ENCODE results near the gene GABARAP.
A peak's percentile ranks its signal among the peaks of the same experiment; 100 is the strongest.

GABARAP gene

DNA sequence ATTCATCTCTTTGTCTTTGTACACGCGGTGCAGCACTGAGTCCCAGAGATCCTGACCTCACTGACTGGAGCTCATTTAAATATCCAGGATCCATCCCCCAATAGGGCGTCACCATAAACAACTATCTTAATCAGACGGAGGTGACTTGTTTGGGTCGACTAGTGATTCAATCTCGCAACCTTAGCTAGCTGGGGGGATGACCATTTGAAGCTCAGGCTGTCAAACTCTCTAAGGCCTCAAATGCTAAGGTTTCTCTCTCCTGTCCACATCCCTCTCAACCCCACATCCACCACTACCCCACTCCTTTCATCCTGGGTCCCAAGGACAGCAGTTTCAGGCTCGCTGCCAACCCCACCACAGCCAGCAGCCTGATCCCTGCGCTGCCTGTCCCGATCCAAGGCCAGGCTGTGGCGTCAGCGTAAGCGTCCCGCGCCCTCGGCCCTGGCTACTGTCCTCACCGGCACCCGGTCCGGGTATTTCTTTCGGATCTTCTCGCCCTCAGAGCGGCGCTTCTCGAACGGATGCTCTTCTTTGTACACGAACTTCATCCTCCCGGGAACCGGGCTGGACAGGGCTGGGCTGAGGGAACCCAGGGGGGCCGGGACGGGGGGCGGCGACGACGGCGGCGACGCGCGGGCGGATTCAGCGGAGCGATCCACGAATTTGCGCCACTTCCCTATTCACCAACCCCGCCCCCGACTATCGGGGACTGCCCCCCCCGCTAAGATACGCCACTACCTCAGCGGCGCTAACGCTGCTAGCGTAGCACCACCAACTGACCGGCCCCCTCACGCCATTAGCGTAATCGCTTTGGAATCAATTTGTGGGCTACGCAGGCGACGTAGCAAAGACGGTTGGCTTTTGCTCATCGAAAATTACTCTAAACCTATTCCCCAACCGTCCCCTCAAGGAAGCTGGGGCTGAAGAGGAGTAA is at the start of gene GABARAP:
GABARAP (minus strand) TSS at position 667 of the 934 bp plus-strand sequence; CDS start at position 548, 119 bp downstream.
- Mint-ChIP-seq H3K4me3 (peak within 1 kb of the TSS; percentile 94), H3K27ac (peak within 1 kb of the TSS; percentile 96), H3K9me3 (no peaks in the 10 kb centered on the region), H3K4me1 (ENCODE audit: low read depth) (peaks cover 44% of the 10 kb centered on the region), H3K27me3 (no peaks in the 10 kb centered on the region), H3K36me3 (ENCODE audit: low read depth) (peaks cover 48% of the 10 kb centered on the region)

DNA sequence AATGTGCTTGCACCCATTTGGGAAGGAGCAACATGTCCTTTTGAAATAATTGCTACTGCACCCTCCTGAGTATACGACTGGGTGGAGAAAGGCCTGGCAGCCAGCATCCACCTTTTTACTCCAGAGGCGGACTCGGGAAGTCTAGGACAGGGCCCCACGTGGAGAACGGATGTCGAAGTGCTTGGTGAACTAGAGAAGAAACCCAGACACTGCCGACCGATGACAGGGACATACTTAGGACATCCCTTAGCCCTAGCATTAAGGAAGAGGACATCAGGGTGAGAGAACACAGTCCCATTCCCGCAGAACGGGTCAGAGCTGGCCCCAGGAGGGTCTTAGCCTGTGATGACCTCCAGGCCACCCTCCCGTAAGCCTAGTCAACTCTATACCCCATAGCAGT is 48.4 kb upstream of the GABARAP start:
- H3K9me3 Mint-ChIP-seq: no peaks in the 10 kb centered on the region
- H3K27me3 Mint-ChIP-seq: peaks cover 30% of the 10 kb centered on the region
- H3K36me3 Mint-ChIP-seq (ENCODE audit: low read depth): no peaks in the 10 kb centered on the region
- H3K4me1 Mint-ChIP-seq (ENCODE audit: low read depth): peaks cover 14% of the 10 kb centered on the region
- no peak overlapping the region for H3K4me3 Mint-ChIP-seq
- H3K27ac Mint-ChIP-seq: no peak overlapping the region

DNA sequence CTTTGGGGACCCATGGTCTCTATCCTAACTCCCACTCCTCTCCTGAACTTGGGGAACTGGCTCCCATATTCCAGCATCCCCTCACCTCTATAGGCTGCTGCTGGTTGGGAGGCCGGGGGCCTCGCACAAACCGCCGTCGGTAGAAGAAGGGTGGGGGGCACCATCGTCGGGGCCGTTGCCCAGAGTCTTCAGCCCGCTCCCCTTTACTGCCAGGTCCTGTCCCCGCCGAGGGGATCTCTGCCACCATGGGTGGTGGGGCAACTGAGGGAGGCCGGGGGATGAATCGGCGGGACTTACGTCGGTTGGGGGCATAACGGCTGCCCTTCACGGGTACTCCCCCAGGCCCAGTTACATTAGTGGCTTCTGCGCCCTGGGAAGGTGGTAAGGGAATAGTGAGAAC is 47.9 kb upstream of the GABARAP start:
- Mint-ChIP-seq H3K4me3 (no peak overlapping the region), H3K27ac (no peak overlapping the region), H3K27me3 (peaks cover 26% of the 10 kb centered on the region), H3K9me3 (no peaks in the 10 kb centered on the region), H3K36me3 (ENCODE audit: low read depth) (no peaks in the 10 kb centered on the region), H3K4me1 (ENCODE audit: low read depth) (peaks cover 10% of the 10 kb centered on the region)

DNA sequence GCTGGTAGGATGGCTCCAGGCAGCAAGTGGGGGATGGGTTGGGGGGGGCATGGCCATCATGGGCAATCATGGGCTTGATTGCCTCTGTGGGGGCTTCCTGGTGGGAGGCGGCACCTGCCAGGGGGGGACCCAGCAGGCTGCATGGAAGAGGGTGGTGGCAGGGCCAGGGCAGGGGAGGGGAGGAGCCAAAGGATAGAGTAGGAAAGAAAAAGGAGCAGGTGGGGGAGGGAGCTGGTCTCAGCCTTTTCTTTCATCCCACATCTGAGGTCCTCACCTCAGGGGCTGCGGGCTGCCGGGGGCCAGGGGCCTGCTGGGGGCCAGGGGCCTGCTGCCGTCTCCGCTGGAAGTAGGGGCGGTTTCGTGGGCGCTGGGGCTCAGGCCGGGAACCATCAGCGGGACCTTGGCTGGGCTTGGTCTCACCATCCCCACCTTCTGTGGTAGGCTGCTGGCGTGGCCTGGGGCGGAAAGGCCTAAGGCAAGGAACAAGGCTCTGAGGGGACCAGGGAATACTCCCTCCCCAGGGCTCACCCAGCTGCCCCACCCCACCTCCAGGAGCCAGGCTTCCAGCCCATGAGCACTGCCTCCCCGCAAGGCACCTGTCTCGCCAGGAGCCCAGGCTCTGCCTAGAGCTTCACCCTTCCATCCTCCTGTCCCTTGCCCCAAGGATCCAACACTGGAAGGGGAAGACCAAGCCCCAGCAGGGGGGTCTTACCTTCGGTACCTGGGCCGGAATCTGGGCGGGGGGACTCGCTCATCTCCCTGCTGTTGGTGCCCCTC is 47.2 kb upstream of the GABARAP start:
- peaks cover 22% of the 10 kb centered on the region for H3K27me3 Mint-ChIP-seq
- no peaks in the 10 kb centered on the region for H3K9me3 Mint-ChIP-seq
- no peaks in the 10 kb centered on the region for H3K36me3 Mint-ChIP-seq (ENCODE audit: low read depth)
- no peak overlapping the region for H3K27ac Mint-ChIP-seq
- no peak overlapping the region for H3K4me3 Mint-ChIP-seq
- H3K4me1 Mint-ChIP-seq (ENCODE audit: low read depth): peaks cover 6% of the 10 kb centered on the region

DNA sequence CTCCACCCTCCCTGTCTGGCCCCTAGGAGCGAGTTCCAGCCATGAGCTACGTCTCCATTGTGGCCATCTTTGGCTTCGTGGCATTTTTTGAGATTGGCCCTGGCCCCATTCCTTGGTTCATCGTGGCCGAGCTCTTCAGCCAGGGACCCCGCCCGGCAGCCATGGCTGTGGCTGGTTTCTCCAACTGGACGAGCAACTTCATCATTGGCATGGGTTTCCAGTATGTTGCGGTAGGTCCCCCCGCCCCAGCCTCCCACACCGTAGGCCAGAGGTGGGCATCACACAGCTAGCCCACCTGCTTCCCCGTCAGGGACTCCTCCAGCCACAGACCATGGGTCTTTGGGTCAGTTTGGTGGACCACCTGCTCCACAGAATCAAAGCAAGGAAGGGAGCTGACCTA is 43.4 kb upstream of the GABARAP start:
- Mint-ChIP-seq H3K4me1 (ENCODE audit: low read depth) (peaks cover 18% of the 10 kb centered on the region), H3K36me3 (ENCODE audit: low read depth) (no peaks in the 10 kb centered on the region), H3K9me3 (no peaks in the 10 kb centered on the region), H3K27me3 (peaks cover 27% of the 10 kb centered on the region), H3K27ac (no peak overlapping the region), H3K4me3 (no peak overlapping the region)

DNA sequence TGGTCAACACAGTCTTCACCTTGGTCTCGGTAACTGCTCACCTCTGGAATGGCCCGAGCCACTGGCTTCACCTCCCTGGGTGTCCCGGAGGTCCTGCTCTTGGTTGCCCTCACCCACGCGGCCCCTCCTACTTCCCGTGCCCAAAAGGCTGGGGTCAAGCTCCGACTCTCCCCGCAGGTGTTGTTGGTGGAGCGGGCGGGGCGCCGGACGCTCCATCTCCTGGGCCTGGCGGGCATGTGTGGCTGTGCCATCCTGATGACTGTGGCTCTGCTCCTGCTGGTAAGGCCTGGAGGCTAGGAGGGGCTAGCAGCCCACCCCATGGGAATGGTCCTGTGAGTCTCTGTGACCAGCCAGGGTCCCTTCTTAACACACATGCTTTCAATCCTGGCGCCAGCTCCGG is 42.7 kb upstream of the GABARAP start:
- H3K4me3 Mint-ChIP-seq: no peak overlapping the region

DNA sequence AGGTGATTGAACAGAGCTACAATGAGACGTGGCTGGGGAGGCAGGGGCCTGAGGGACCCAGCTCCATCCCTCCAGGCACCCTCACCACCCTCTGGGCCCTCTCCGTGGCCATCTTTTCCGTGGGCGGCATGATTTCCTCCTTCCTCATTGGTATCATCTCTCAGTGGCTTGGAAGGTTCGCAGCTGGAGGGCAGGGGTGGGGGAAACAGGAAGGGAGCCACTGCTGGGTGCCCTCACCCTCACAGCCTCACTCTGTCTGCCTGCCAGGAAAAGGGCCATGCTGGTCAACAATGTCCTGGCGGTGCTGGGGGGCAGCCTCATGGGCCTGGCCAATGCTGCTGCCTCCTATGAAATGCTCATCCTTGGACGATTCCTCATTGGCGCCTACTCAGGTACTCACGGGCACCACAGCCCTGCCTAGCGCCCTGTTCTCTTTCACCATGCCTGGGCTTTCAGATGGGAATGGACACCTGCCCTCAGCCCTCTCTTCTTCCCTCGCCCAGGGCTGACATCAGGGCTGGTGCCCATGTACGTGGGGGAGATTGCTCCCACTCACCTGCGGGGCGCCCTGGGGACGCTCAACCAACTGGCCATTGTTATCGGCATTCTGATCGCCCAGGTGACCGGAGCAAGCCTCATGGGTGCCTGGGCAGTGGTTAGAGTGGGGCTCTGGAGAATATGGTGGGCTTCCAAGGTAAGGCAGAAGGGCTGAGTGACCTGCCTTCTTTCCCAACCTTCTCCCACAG is 41.4 kb upstream of the GABARAP start:
- Mint-ChIP-seq H3K4me3 (no peak overlapping the region), H3K27me3 (peaks cover 27% of the 10 kb centered on the region), H3K4me1 (ENCODE audit: low read depth) (peaks cover 23% of the 10 kb centered on the region), H3K27ac (no peak overlapping the region), H3K9me3 (no peaks in the 10 kb centered on the region), H3K36me3 (ENCODE audit: low read depth) (no peaks in the 10 kb centered on the region)

More for the DNA sequence above, 42.7 kb upstream of the GABARAP start:
- Mint-ChIP-seq H3K27ac (no peak overlapping the region), H3K4me1 (ENCODE audit: low read depth) (peaks cover 23% of the 10 kb centered on the region), H3K27me3 (peaks cover 27% of the 10 kb centered on the region), H3K9me3 (no peaks in the 10 kb centered on the region), H3K36me3 (ENCODE audit: low read depth) (no peaks in the 10 kb centered on the region)

DNA sequence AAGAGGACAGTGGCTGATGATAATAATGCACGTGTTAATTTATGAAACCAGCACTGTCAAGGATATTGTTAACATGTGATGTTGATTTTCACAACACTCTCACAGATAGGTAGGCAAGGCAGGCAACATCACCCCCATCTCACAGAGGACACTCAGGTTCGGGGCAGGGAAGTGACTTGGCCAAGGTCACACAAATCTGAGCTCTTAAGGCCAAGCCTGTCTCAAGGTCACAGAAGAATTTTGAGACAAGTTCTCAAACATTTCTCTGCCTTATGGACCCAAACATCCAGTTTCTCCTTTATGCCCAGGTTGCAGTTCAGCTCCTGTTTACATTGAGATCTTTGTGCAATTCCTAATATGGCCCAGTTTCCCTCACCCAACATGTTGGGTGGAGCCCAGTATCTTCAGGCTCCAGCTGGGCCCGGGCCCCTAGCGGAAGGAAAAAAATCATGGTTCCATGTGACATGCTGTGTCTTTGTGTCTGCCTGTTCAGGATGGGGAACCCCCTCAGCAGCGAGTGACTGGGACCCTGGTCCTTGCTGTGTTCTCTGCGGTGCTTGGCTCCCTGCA is 40.6 kb upstream of the GABARAP start:
- peaks cover 24% of the 10 kb centered on the region for H3K27me3 Mint-ChIP-seq
- H3K4me3 Mint-ChIP-seq: no peak overlapping the region
- H3K27ac Mint-ChIP-seq: no peak overlapping the region

DNA sequence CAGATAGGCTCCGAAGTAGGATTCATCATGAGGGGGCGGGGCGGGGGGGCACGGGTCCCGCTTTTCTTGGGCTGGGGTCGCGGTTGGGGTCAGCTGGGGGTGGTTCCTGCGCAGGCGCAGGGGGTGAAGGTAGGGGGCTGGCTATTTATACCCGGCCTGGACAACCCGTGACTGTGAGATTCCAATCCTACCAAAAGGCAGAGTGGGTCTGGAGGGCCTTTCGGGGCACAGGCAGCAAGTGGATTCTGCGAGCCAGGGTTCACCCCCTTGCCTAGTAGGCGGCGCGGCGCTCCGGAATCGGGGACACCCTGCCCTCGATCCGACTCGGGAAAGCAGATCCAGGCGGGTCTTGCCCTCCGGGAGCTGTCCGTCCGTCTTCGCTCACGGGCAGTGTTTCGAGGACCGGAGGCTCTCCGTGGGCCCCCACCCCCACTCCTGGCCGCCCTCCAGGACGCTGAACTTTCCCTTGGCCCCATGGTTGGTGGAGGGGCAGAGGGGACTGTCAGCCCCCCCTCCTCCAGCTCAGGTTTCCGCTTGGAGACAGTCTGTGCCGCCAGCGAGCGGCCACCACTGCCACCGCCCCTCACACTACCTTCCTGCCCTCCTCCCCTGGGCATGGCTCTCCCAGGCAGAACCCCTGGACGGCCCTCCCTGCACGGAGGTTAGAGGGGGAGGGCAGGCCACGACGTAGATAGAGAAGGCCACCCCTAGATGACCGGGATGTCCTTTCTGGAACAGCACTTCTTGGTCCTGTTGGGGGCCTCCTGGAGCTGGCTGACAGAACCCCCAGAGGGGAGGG is 39.9 kb upstream of the GABARAP start:
- Mint-ChIP-seq H3K9me3 (no peaks in the 10 kb centered on the region), H3K4me1 (ENCODE audit: low read depth) (peaks cover 23% of the 10 kb centered on the region), H3K4me3 (peak overlapping the region; percentile 77), H3K36me3 (ENCODE audit: low read depth) (no peaks in the 10 kb centered on the region), H3K27me3 (peaks cover 23% of the 10 kb centered on the region), H3K27ac (no peak overlapping the region)

More for the DNA sequence above, 40.6 kb upstream of the GABARAP start:
- Mint-ChIP-seq H3K9me3 (no peaks in the 10 kb centered on the region), H3K36me3 (ENCODE audit: low read depth) (no peaks in the 10 kb centered on the region), H3K4me1 (ENCODE audit: low read depth) (peaks cover 23% of the 10 kb centered on the region)

DNA sequence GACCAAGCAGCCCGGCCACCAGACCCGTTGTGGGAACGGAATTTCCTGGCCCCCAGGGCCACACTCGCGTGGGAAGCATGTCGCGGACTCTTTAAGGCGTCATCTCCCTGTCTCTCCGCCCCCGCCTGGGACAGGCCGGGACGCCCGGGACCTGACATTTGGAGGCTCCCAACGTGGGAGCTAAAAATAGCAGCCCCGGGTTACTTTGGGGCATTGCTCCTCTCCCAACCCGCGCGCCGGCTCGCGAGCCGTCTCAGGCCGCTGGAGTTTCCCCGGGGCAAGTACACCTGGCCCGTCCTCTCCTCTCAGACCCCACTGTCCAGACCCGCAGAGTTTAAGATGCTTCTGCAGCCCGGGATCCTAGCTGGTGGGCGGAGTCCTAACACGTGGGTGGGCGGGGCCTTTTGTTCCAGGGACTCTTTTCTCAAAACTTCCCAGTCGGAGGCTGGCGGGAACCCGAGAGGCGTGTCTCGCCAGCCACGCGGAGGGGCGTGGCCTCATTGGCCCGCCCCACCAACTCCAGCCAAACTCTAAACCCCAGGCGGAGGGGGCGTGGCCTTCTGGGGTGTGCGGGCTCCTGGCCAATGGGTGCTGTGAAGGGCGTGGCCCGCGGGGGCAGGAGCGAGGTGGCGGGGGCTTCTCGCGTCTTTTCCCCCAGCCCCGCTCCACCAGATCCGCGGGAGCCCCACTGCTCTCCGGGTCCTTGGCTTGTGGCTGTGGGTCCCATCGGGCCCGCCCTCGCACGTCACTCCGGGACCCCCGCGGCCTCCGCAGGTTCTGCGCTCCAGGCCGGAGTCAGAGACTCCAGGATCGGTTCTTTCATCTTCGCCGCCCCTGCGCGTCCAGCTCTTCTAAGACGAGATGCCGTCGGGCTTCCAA is 39.1 kb upstream of the GABARAP start, which contains the start of gene SLC2A4:
SLC2A4 (plus strand) TSS at position 645 of the 879 bp plus-strand sequence; CDS start at position 862, 217 bp downstream.
- no peaks in the 10 kb centered on the region for H3K9me3 Mint-ChIP-seq
- peak within 1 kb of the TSS; percentile 85 for H3K27ac Mint-ChIP-seq
- H3K36me3 Mint-ChIP-seq (ENCODE audit: low read depth): no peaks in the 10 kb centered on the region
- H3K4me1 Mint-ChIP-seq (ENCODE audit: low read depth): peaks cover 23% of the 10 kb centered on the region
- peak within 1 kb of the TSS; percentile 77 for H3K4me3 Mint-ChIP-seq
- H3K27me3 Mint-ChIP-seq: peaks cover 22% of the 10 kb centered on the region

DNA sequence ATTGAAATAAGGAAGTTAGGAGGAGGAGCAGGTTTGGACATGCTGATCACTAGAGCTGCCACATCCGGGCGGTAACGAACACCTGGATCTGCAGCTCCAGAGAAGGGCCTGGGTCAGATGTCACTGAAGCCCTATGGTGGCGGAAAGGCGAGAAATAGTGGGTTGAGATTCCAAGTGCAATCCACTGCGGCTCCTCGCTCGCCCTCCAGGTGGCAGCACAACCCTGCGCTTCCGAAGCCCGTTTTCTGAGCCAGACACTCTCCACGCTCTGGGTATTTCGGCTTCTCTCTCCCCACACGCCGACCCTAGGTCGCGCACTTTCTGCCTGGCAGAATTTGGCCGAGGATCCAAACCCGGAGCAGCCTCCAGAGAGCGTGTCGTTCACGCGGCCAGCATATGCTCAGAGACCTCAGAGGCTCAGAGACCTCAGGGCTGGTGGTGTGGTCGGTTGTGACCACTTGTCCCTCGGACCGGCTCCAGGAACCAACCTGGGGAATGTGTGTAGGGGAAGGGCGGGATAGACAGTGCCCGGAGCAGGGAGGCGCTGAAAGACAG is 38.3 kb upstream of the GABARAP start:
- peak overlapping the region; percentile 85 for H3K27ac Mint-ChIP-seq
- H3K9me3 Mint-ChIP-seq: no peaks in the 10 kb centered on the region
- peak overlapping the region; percentile 77 for H3K4me3 Mint-ChIP-seq
- H3K4me1 Mint-ChIP-seq (ENCODE audit: low read depth): peaks cover 23% of the 10 kb centered on the region
- peaks cover 16% of the 10 kb centered on the region for H3K27me3 Mint-ChIP-seq
- no peaks in the 10 kb centered on the region for H3K36me3 Mint-ChIP-seq (ENCODE audit: low read depth)

DNA sequence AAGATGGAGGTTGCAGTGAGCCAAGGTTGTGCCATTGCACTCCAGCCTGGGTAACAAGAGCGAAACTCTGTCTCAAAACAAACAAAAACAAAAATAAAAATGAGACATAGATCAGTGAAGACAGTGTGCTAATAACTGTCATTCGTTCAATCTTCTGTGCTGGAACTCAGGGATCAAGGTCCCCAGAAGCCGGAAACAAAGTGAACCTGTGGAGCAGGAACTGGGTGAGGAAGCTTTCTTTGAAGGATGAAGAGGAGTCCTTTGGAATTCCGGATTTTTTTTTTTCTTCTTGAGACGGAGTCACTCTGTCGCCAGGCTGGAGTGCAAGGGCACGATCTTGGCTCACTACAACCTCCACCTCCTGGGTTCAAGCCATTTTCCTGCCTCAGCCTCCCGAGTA is 37.2 kb upstream of the GABARAP start:
- peaks cover 16% of the 10 kb centered on the region for H3K27me3 Mint-ChIP-seq
- H3K4me1 Mint-ChIP-seq (ENCODE audit: low read depth): peaks cover 23% of the 10 kb centered on the region
- no peaks in the 10 kb centered on the region for H3K36me3 Mint-ChIP-seq (ENCODE audit: low read depth)
- no peak overlapping the region for H3K27ac Mint-ChIP-seq
- no peak overlapping the region for H3K4me3 Mint-ChIP-seq
- no peaks in the 10 kb centered on the region for H3K9me3 Mint-ChIP-seq

DNA sequence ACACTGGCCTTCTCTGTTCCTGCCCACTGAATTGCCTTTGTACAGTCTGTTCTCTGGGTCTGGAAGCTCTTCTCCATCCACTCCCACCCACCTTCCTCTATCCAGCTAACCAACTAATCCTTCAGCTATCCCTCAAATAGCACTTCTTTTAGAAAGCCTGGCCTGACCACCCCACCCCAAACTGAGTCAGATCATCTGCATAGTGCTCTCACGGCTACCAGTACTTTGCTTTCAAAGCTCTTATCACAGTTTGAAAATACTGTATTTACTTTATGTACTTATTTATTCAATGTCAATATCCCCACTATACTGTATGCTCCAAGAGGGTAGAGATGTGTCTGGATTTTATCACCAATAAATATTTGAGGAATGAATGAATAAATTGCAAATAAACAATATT is 24.5 kb upstream of the GABARAP start:
- H3K9me3 Mint-ChIP-seq: no peaks in the 10 kb centered on the region
- no peaks in the 10 kb centered on the region for H3K36me3 Mint-ChIP-seq (ENCODE audit: low read depth)
- peaks cover 23% of the 10 kb centered on the region for H3K27me3 Mint-ChIP-seq
- no peak overlapping the region for H3K27ac Mint-ChIP-seq
- no peak overlapping the region for H3K4me3 Mint-ChIP-seq
- peaks cover 23% of the 10 kb centered on the region for H3K4me1 Mint-ChIP-seq (ENCODE audit: low read depth)

Data from stimulated activated naive CD8-positive, alpha-beta T cell treated with anti-CD3 and anti-CD28 coated beads, Interleukin-15, Interleukin-2, amounts not matched to agents 100 ng/mL and 50 ng/mL, for 24 hours (primary cell).